ENCODE data around the gene RET.

The RET gene

DNA sequence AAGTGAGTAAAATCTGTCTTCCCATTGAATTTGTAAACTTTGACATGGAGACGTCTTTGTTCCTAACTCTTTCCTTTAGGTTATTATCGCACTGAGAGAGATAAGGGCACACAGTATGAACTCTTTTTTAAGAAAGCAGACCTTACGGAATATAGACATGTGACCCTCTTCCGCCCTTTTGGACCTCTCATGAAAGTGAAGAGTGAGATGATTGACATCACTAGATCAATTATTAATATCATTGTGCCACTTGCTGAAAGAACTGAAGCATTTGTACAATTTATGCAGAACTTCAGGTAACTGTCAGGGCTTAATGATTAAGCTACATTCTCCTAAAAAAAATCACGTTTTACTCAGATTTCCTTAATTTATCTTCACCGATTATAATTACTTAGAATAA lies 81.8 kb downstream of the RET start:
- Histone ChIP-seq H2AFZ (no peak overlapping the region), H3K4me2 (ENCODE audit: low read length) (no peak overlapping the region), H3K27me3 (ENCODE audit: control insufficient read depth, insufficient read depth, low read length) (no peaks in the 10 kb centered on the region), H3K9ac (no peak overlapping the region), H3K27ac (no peak overlapping the region), H3K79me2 (no peaks in the 10 kb centered on the region), H3K9me3 (ENCODE audit: control insufficient read depth, low read length) (no peaks in the 10 kb centered on the region), H3K4me3 (ENCODE audit: low read depth, low read length) (no peak overlapping the region), H3K4me1 (no peaks in the 10 kb centered on the region), H3K36me3 (ENCODE audit: control insufficient read depth, insufficient read depth, low read length) (no peaks in the 10 kb centered on the region)
- TF ChIP-seq, protein P1, sequence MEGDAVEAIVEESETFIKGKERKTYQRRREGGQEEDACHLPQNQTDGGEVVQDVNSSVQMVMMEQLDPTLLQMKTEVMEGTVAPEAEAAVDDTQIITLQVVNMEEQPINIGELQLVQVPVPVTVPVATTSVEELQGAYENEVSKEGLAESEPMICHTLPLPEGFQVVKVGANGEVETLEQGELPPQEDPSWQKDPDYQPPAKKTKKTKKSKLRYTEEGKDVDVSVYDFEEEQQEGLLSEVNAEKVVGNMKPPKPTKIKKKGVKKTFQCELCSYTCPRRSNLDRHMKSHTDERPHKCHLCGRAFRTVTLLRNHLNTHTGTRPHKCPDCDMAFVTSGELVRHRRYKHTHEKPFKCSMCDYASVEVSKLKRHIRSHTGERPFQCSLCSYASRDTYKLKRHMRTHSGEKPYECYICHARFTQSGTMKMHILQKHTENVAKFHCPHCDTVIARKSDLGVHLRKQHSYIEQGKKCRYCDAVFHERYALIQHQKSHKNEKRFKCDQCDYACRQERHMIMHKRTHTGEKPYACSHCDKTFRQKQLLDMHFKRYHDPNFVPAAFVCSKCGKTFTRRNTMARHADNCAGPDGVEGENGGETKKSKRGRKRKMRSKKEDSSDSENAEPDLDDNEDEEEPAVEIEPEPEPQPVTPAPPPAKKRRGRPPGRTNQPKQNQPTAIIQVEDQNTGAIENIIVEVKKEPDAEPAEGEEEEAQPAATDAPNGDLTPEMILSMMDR (IDR thresholded peaks at IDR 0.05), result no peak

DNA sequence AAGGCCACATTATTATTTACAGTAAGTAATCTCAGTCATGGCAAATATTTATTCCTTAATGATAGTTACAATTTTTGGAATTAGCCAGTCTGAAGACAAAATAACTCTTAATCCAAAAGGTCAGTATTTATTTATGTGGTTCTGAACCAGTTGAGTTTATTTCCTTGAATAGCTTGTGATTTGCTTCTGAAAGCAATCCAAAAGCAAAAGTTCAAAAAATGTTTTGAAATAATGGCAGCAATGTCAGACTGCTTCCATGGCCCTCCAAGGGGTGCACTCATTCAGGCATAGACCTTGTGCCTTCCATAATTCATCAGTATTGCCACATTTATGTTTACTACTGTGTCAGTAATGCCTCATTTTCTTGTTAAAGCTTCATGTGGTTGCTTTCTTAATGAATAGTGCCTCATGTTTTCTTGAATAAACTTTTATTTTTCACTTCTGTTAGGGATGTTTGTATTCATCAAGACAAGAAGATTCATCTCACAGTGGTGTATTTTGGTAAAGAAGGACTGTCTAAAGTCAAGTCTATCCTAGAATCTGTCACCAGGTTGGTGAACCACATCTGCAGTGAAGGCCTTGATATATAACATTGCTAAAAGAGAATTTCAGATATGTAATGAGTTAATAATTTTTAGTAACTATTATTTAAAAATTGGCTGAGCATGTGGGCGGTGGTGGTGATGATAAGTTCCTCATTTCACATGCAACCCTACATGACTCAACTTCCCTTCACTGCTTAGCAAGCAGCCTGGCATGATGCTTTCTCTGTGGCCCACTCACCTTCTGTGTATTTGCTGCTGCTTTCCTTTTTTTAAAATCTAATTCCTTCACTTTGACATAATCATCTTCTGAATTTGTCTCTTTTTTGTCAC lies 83.4 kb downstream of the RET start:
- H3K36me3 ChIP-seq (ENCODE audit: control insufficient read depth, insufficient read depth, low read length), result no peaks in the 10 kb centered on the region

DNA sequence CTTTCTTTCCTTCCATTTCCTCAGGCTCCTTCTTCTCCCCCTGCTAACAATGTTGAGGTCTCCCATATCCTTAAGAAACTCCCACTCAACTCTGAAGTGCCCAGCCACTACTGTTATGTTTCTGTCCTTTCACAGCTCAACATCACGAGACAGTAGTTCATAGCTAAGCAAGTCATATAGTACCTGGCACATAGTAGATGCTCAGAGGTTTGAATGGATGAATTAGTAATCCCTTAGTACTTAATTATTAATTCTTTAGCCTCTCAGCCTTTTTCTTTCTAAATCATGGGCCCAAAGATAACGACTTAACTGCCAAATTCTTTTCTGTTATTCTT lies 84.0 kb downstream of the RET start:
- H3K9ac ChIP-seq, result no peak overlapping the region
- no peak overlapping the region for H3K4me3 ChIP-seq (ENCODE audit: low read depth, low read length)
- H3K79me2 ChIP-seq, result no peaks in the 10 kb centered on the region
- no peak overlapping the region for H2AFZ ChIP-seq
- TF ChIP-seq, protein P1 (IDR thresholded peaks at IDR 0.05), result no peak
- H3K4me1 ChIP-seq, result no peaks in the 10 kb centered on the region
- H3K4me2 ChIP-seq (ENCODE audit: low read length), result no peak overlapping the region
- no peaks in the 10 kb centered on the region for H3K27me3 ChIP-seq (ENCODE audit: control insufficient read depth, insufficient read depth, low read length)
- H3K27ac ChIP-seq, result no peak overlapping the region
- H3K36me3 ChIP-seq (ENCODE audit: control insufficient read depth, insufficient read depth, low read length), result no peaks in the 10 kb centered on the region
- H3K9me3 ChIP-seq (ENCODE audit: control insufficient read depth, low read length), result no peaks in the 10 kb centered on the region

More for the DNA sequence above, 83.4 kb downstream of the RET start:
- Histone ChIP-seq H3K27me3 (ENCODE audit: control insufficient read depth, insufficient read depth, low read length) (no peaks in the 10 kb centered on the region), H3K9me3 (ENCODE audit: control insufficient read depth, low read length) (no peaks in the 10 kb centered on the region), H3K27ac (no peak overlapping the region), H3K9ac (no peak overlapping the region), H3K79me2 (no peaks in the 10 kb centered on the region), H2AFZ (no peak overlapping the region), H3K4me1 (no peaks in the 10 kb centered on the region), H3K4me3 (ENCODE audit: low read depth, low read length) (no peak overlapping the region), H3K4me2 (ENCODE audit: low read length) (no peak overlapping the region)
- TF ChIP-seq, protein P1 (IDR thresholded peaks at IDR 0.05), result no peak

DNA sequence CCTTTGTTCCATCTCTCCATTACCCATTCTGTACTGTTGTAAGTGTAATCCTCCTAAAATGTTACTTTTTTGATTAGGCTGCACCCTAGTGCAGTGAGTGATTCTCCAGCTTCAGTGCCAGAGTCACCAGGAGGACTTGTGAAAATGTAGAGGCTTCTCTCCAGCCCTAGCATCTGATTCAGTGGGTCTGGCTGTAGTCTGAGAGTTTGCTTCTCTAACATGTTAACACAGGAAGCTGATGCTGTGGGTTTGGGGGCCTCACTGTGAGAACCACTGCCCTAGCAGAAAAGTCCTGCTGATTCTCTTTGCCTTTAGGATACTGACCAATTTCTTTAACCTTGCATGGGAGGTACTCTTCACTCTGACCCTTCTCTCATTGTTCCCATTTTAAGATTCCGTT lies 85.7 kb downstream of the RET start:
- no peak overlapping the region for H3K9ac ChIP-seq
- no peaks in the 10 kb centered on the region for H3K27me3 ChIP-seq (ENCODE audit: control insufficient read depth, insufficient read depth, low read length)
- no peaks in the 10 kb centered on the region for H3K79me2 ChIP-seq
- TF ChIP-seq, protein P1 (IDR thresholded peaks at IDR 0.05), result no peak
- no peaks in the 10 kb centered on the region for H3K36me3 ChIP-seq (ENCODE audit: control insufficient read depth, insufficient read depth, low read length)
- H3K4me2 ChIP-seq (ENCODE audit: low read length), result no peak overlapping the region
- H2AFZ ChIP-seq, result no peak overlapping the region
- no peaks in the 10 kb centered on the region for H3K9me3 ChIP-seq (ENCODE audit: control insufficient read depth, low read length)
- H3K4me3 ChIP-seq (ENCODE audit: low read depth, low read length), result no peak overlapping the region
- no peak overlapping the region for H3K27ac ChIP-seq
- no peaks in the 10 kb centered on the region for H3K4me1 ChIP-seq
